Measurements from ENCODE around the gene ZKSCAN8. TPM values are rescaled to one million over a fixed set of nuclear protein-coding genes. Genes with fewer than 3 reads are reported as not detected.
A peak's percentile ranks its signal among the peaks of the same experiment; 100 is the strongest.

The ZKSCAN8 gene
- polyA plus RNA-seq, 3 donors, result 0.49 to 7.9 (median 0.71) TPM

DNA sequence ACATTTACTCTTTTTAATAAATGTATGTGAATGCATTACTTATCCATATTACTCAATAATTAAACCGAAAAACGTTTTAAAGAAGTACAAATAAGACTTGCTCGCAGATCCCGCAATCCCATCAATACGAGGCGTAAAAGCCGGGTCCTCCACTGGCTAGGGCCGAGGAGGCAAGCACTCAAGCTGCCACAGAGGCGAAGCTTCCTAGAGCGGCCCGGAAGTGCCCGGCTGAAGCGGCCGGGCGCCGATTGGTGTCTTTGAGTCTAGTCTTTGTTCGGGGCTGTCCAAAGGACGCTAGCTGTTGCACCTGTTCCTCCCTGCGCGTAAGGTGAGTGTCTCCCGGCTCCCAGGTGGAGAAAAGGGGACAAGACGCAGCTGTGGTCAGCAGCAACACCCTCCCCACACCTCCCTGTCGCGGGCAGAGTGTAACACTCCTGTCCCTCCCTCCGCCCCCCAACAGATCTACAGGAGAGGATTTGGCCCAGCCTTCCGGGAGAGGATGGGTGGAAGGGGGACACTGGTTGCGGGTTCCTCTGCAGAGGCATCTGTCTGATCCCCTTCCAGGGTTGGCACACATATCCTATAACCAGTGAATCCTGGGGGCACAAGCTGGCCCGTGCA is 17.2 kb upstream of the ZKSCAN8 start, which contains the start of gene ZSCAN16:
TSS of gene ZSCAN16 (plus strand) at position 260 of the 621 bp plus-strand sequence. CDS start 835 bp downstream, outside the sequence.
- H3K27me3 Mint-ChIP-seq (ENCODE audit: low read depth in 3 of 3), result no peaks in the 10 kb centered on the region
- peaks cover 48 to 54% of the 10 kb centered on the region in 2 donors for H3K36me3 Mint-ChIP-seq
- peak within 1 kb of the TSS; percentile 67 to 95 for H3K27ac ChIP-seq (ENCODE audit: low read depth in 1 of 2, low read length in 2 of 2)
- intact Hi-C loops (cut with micrococcal nuclease), result no loop called here
- no peaks in the 10 kb centered on the region for H3K27me3 ChIP-seq (ENCODE audit: control insufficient read depth in 2 of 2, insufficient read depth in 2 of 2, low read length in 2 of 2)
- H3K36me3 ChIP-seq (replicated peaks in 1 of 2; ENCODE audit: control insufficient read depth in 1 of 2, insufficient read depth in 2 of 2, low read length in 2 of 2), result peaks cover 32 to 64% of the 10 kb centered on the region in 2 donors
- TF ChIP-seq, protein P1, sequence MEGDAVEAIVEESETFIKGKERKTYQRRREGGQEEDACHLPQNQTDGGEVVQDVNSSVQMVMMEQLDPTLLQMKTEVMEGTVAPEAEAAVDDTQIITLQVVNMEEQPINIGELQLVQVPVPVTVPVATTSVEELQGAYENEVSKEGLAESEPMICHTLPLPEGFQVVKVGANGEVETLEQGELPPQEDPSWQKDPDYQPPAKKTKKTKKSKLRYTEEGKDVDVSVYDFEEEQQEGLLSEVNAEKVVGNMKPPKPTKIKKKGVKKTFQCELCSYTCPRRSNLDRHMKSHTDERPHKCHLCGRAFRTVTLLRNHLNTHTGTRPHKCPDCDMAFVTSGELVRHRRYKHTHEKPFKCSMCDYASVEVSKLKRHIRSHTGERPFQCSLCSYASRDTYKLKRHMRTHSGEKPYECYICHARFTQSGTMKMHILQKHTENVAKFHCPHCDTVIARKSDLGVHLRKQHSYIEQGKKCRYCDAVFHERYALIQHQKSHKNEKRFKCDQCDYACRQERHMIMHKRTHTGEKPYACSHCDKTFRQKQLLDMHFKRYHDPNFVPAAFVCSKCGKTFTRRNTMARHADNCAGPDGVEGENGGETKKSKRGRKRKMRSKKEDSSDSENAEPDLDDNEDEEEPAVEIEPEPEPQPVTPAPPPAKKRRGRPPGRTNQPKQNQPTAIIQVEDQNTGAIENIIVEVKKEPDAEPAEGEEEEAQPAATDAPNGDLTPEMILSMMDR (IDR thresholded peaks at IDR 0.05), result no peak
- H3K9ac ChIP-seq (ENCODE audit: insufficient read depth, low read length, poor library complexity, severe bottlenecking), result peak within 1 kb of the TSS; percentile 82
- H4K20me1 ChIP-seq (ENCODE audit: insufficient read depth, low read length), result no peaks in the 10 kb centered on the region
- peak within 1 kb of the TSS; percentile 92 to 98 (median 94) for H3K27ac Mint-ChIP-seq
- peak within 1 kb of the TSS; percentile 75 to 94 (median 87) for H3K4me3 ChIP-seq (replicated peaks in 1 of 3; ENCODE audit: low read depth in 2 of 3, low read length in 3 of 3)
- H3K4me1 ChIP-seq (ENCODE audit: control insufficient read depth in 1 of 2, insufficient read depth in 2 of 2, low read length in 2 of 2), result peaks cover 14 to 19% of the 10 kb centered on the region in 2 donors
- H2AFZ ChIP-seq (ENCODE audit: insufficient read depth, low read depth, low read length, poor library complexity, severe bottlenecking), result peak within 1 kb of the TSS; percentile 97
- H3K4me1 Mint-ChIP-seq, result peaks cover 19% of the 10 kb centered on the region
- peak within 1 kb of the TSS; percentile 97 for H3K4me2 ChIP-seq (replicated peaks; ENCODE audit: extremely low read depth, low read length, poor library complexity, severe bottlenecking)
- peak; percentile 59 to 77 (median 68) for DNase-seq
- no peaks in the 10 kb centered on the region for H3K9me3 ChIP-seq (replicated peaks in 1 of 2; ENCODE audit: control insufficient read depth in 1 of 2, insufficient read depth in 1 of 2, low read length in 2 of 2)
- peak within 1 kb of the TSS; percentile 98 to 99 for H3K4me3 Mint-ChIP-seq
- peaks cover 50% of the 10 kb centered on the region for H3K79me2 ChIP-seq (ENCODE audit: insufficient read depth, low read length)
- no peaks in the 10 kb centered on the region for H3K9me3 Mint-ChIP-seq
- WGBS (ENCODE audit: insufficient coverage), result 1% methylated on average over 16 of the region's 28 CpGs

DNA sequence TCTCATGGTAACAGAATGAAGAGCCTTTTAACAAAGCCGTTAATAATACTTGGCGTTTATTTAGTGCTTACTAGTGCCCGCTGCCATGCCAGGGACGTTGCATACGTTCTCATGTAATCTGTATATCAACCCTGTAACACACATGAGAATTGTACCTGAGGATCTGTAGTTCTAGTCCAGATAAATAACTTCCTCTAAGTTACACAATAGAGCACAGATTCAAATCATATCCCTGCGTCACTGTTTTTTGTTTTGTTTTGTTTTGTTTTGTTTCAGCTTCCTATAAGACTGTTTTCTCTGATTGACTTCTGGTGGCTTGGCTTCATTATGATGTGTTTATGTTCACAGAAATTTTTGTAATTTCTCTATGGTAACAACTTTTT is 16.7 kb upstream of the ZKSCAN8 start:
- DNase-seq, result peak in 2 of 3 donors; percentile 22 to 48
- Histone ChIP-seq H3K9me3 (replicated peaks in 1 of 2; ENCODE audit: control insufficient read depth in 1 of 2, insufficient read depth in 1 of 2, low read length in 2 of 2) (no peaks in the 10 kb centered on the region), H3K4me2 (replicated peaks; ENCODE audit: extremely low read depth, low read length, poor library complexity, severe bottlenecking) (peak overlapping the region; percentile 97), H3K27ac (ENCODE audit: low read depth in 1 of 2, low read length in 2 of 2) (peak overlapping the region; percentile 67 to 95), H3K27me3 (ENCODE audit: control insufficient read depth in 2 of 2, insufficient read depth in 2 of 2, low read length in 2 of 2) (no peaks in the 10 kb centered on the region), H2AFZ (ENCODE audit: insufficient read depth, low read depth, low read length, poor library complexity, severe bottlenecking) (peak overlapping the region; percentile 97), H3K4me1 (ENCODE audit: control insufficient read depth in 1 of 2, insufficient read depth in 2 of 2, low read length in 2 of 2) (peaks cover 14 to 19% of the 10 kb centered on the region in 2 donors), H4K20me1 (ENCODE audit: insufficient read depth, low read length) (no peaks in the 10 kb centered on the region), H3K79me2 (ENCODE audit: insufficient read depth, low read length) (peaks cover 55% of the 10 kb centered on the region), H3K36me3 (replicated peaks in 1 of 2; ENCODE audit: control insufficient read depth in 1 of 2, insufficient read depth in 2 of 2, low read length in 2 of 2) (peaks cover 34 to 64% of the 10 kb centered on the region in 2 donors), H3K4me3 (replicated peaks in 1 of 3; ENCODE audit: low read depth in 2 of 3, low read length in 3 of 3) (peak overlapping the region; percentile 75 to 94 (median 87)), H3K9ac (ENCODE audit: insufficient read depth, low read length, poor library complexity, severe bottlenecking) (peak overlapping the region; percentile 82)
- H3K36me3 Mint-ChIP-seq, result peaks cover 48 to 54% of the 10 kb centered on the region in 2 donors
- no peaks in the 10 kb centered on the region for H3K9me3 Mint-ChIP-seq
- no CpG with 5 or more reads among the region's 6 CpGs for WGBS (ENCODE audit: insufficient coverage)
- H3K27ac Mint-ChIP-seq, result peak overlapping the region; percentile 92 to 98 (median 94)
- TF ChIP-seq, protein P1 (IDR thresholded peaks at IDR 0.05), result no peak
- intact Hi-C loops (cut with micrococcal nuclease), result no loop called here
- no peaks in the 10 kb centered on the region for H3K27me3 Mint-ChIP-seq (ENCODE audit: low read depth in 3 of 3)
- peak overlapping the region; percentile 98 to 99 for H3K4me3 Mint-ChIP-seq
- H3K4me1 Mint-ChIP-seq, result peaks cover 19% of the 10 kb centered on the region

Data from CD14-positive monocyte (primary cell).